ENCODE results near the gene IL1R1.
A peak's percentile ranks its signal among the peaks of the same experiment; 100 is the strongest.

IL1R1 gene

GRCh38 chr2:102141011-102141943 lies 1.3 kb upstream of the IL1R1 start:
- no peak for DNase-seq

GRCh38 chr2:102142829-102143449 lies 393 bp downstream of the IL1R1 start:
- no peak for DNase-seq

- no peak for DNase-seq
These were observed 972 bp downstream of the IL1R1 start for GRCh38 chr2:102143450-102143985.

- no peak for DNase-seq
These were observed 1.6 kb downstream of the IL1R1 start for GRCh38 chr2:102144128-102144527.

GRCh38 chr2:102145107-102145506 lies 2.6 kb downstream of the IL1R1 start:
- no peak for DNase-seq

- no peak for DNase-seq
These were observed 3.4 kb downstream of the IL1R1 start for GRCh38 chr2:102145934-102146333.

GRCh38 chr2:102147935-102148334 lies 5.4 kb downstream of the IL1R1 start:
- peak in 1 of 2 donors; percentile 13 for DNase-seq

- DNase-seq: no peak
These were observed 6.7 kb downstream of the IL1R1 start for GRCh38 chr2:102149243-102149642.

GRCh38 chr2:102149644-102150455 lies 7.3 kb downstream of the IL1R1 start:
- no peak for DNase-seq

GRCh38 chr2:102154364-102154763 lies 11.8 kb downstream of the IL1R1 start:
- DNase-seq: no peak

GRCh38 chr2:102154946-102155702 lies 12.6 kb downstream of the IL1R1 start:
- DNase-seq: no peak

- DNase-seq: peak in 1 of 2 donors; percentile 18
These were observed 13.4 kb downstream of the IL1R1 start for GRCh38 chr2:102155703-102156515.

GRCh38 chr2:102158011-102158755 lies 15.6 kb downstream of the IL1R1 start:
- no peak for DNase-seq

GRCh38 chr2:102159295-102159694 lies 16.7 kb downstream of the IL1R1 start:
- DNase-seq: no peak

GRCh38 chr2:102166189-102166845 lies 23.8 kb downstream of the IL1R1 start:
- no peak for DNase-seq

GRCh38 chr2:102168026-102168771 lies 25.7 kb downstream of the IL1R1 start:
- DNase-seq: no peak

- DNase-seq: no peak
These were observed 29.4 kb downstream of the IL1R1 start for GRCh38 chr2:102171946-102172345.

GRCh38 chr2:102172745-102173144 lies 30.2 kb downstream of the IL1R1 start:
- DNase-seq: no peak

GRCh38 chr2:102176172-102176571 lies 33.6 kb downstream of the IL1R1 start:
- DNase-seq: no peak

All from CD4-positive, alpha-beta T cell treated with Interleukin-1 beta for 1 hour (primary cell).